Stimulated activated CD4-positive, alpha-beta T cell treated with anti-CD3 and anti-CD28 coated beads, Interleukin-1b, Interleukin-23, amount 100 ng/mL, for 1 hour (primary cell): Measurements from ENCODE around the gene ITPR2.
"Not testable (repeated sequence)": the region's sequence is repeated elsewhere in the genome, so short reads cannot be mapped to it uniquely, and the experiment has no call there.

Experiments used
- DNase-seq, 2 donors: peaks; one replicate each; pipeline ENCODE4 v3.0.0-alpha.2; 2020; ENCODE audit warnings: low read depth in 2 of 2

Gene ITPR2

GRCh38 chr12:26661399-26661798 is 171.6 kb downstream of the ITPR2 start:
- no peak for DNase-seq

- no peak for DNase-seq
Observed at GRCh38 chr12:26659930-26660329, 173.1 kb downstream of the ITPR2 start.

GRCh38 chr12:26658991-26659390 is 174.0 kb downstream of the ITPR2 start:
- DNase-seq: no peak

GRCh38 chr12:26654623-26655022 is 178.4 kb downstream of the ITPR2 start:
- no peak for DNase-seq

- DNase-seq: peak in 1 of 2 donors; percentile 10
Observed at GRCh38 chr12:26651566-26652188, 181.3 kb downstream of the ITPR2 start.

- DNase-seq: no peak
Observed at GRCh38 chr12:26651036-26651435, 182.0 kb downstream of the ITPR2 start.

GRCh38 chr12:26648999-26649398 is 184.0 kb downstream of the ITPR2 start:
- DNase-seq: no peak

- DNase-seq: no peak
Observed at GRCh38 chr12:26648584-26648983, 184.4 kb downstream of the ITPR2 start.

GRCh38 chr12:26648066-26648465 is 184.9 kb downstream of the ITPR2 start:
- DNase-seq: no peak

GRCh38 chr12:26647088-26647487 is 185.9 kb downstream of the ITPR2 start:
- no peak for DNase-seq

GRCh38 chr12:26646571-26646970 is 186.4 kb downstream of the ITPR2 start:
- no peak for DNase-seq

GRCh38 chr12:26644376-26644775 is 188.6 kb downstream of the ITPR2 start:
- not testable (repeated sequence) for DNase-seq

- no peak for DNase-seq
Observed at GRCh38 chr12:26643532-26644315, 189.3 kb downstream of the ITPR2 start.

GRCh38 chr12:26642361-26642760 is 190.6 kb downstream of the ITPR2 start:
- DNase-seq: no peak

- no peak for DNase-seq
Observed at GRCh38 chr12:26636710-26637328, 196.2 kb downstream of the ITPR2 start.

- no peak for DNase-seq
Observed at GRCh38 chr12:26633591-26634210, 199.3 kb downstream of the ITPR2 start.

GRCh38 chr12:26632756-26633155 is 200.2 kb downstream of the ITPR2 start:
- no peak for DNase-seq

GRCh38 chr12:26631846-26632245 is 201.1 kb downstream of the ITPR2 start:
- DNase-seq: no peak

GRCh38 chr12:26630546-26631027 is 202.4 kb downstream of the ITPR2 start:
- no peak for DNase-seq

GRCh38 chr12:26629864-26630263 is 203.1 kb downstream of the ITPR2 start:
- no peak for DNase-seq

- no peak for DNase-seq
Observed at GRCh38 chr12:26628234-26628633, 204.8 kb downstream of the ITPR2 start.

GRCh38 chr12:26627335-26627734 is 205.7 kb downstream of the ITPR2 start:
- DNase-seq: no peak
